ENCODE measurements around the gene RAP1A. TPM values are rescaled to one million over a fixed set of nuclear protein-coding genes. Genes with fewer than 3 reads are reported as not detected.

Gene RAP1A
- total RNA-seq, 1 donor from 2014 or later: 219 TPM

DNA sequence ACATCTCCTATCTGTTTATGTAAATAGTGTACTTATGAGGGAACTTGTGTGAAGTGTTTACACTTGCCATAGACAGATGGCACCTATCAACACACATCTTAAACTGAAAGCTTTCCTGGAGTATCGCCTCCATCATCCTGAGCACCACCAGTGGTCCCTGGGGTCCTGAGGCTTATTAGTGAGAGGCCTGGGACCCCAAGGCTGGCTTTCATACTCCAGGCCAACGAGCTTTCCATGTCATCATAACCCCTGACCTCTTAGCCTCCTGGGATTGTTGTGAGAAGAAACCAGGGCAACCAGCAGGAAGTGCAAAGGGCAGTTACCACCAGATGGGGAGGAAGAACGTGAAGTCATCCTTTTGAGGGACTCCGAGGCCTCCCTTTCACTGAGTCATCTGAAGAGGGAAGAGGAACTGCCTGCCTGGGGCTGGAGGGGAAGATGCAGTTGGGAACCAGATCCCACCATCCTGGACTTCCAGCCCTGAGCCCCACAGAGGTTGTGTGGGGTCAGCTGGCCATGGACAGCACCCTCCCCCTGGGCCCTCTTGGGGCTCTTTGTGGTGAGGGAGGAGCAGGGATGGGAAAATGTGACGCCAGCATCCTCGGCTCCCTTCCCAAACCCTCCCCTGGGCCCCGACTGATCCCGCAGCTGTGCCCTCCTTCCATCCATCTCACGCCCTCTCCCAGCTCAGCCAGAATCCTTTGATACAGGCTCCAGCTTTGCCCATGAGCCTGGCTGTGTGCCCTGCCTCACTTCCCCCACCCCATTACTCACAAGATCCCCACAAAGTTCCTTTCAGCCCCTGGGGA is 113.8 kb downstream of the RAP1A start:
- intact Hi-C loops (cut with micrococcal nuclease): no loop called here
- Mint-ChIP-seq H3K4me1 (ENCODE audit: low read depth) (peaks cover 15% of the 10 kb centered on the region), H3K4me3 (ENCODE audit: low read depth) (no peak overlapping the region), H3K36me3 (ENCODE audit: low read depth) (no peaks in the 10 kb centered on the region), H3K9me3 (no peaks in the 10 kb centered on the region), H3K27ac (peak overlapping the region; percentile 38), H3K27me3 (ENCODE audit: low read depth) (peaks cover 8% of the 10 kb centered on the region)
- DNase-seq (ENCODE audit: low spot score): no peak

DNA sequence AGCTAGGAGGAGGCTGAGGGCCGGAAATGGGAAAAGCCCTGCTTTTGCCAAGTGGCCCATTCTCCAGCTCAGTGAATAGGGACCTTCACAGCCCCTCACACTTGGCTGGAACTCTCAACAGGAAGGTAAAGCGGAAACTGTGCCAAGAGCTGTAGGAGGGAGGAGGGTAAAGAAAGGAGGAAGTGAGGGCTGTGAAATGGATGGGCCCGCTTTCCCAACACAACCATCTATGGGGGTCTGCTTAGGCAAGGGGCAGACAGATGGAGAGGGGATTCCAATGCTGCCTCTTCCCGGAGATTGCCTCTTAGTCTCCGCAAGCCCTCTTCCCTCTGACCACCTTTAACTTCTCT is 114.4 kb downstream of the RAP1A start:
- no peak overlapping the region for H3K4me3 Mint-ChIP-seq (ENCODE audit: low read depth)
- H3K27ac Mint-ChIP-seq: no peak overlapping the region
- no peaks in the 10 kb centered on the region for H3K36me3 Mint-ChIP-seq (ENCODE audit: low read depth)
- H3K9me3 Mint-ChIP-seq: no peaks in the 10 kb centered on the region
- H3K4me1 Mint-ChIP-seq (ENCODE audit: low read depth): peaks cover 17% of the 10 kb centered on the region
- peaks cover 8% of the 10 kb centered on the region for H3K27me3 Mint-ChIP-seq (ENCODE audit: low read depth)
- DNase-seq (ENCODE audit: low spot score): no peak
- intact Hi-C loops (cut with micrococcal nuclease): no loop called here

DNA sequence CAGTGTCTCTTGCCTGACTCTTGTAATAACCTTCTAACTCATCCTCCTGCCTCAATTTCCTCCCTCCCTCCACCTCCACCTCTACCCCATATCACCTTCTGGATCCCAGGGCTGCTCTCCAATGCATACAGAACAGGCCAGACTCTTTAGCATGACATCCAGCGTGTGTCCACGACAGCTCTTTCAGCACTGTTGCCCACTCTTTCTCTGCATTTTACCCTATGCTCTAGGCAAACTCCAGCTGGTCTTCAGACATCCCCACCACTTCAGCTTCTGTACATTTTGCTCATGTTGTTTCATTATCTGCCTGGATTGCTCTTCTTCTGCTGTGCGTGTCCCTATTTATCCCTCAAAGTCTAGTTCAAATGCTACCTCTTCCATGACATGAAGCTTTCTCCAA is 114.8 kb downstream of the RAP1A start:
- DNase-seq (ENCODE audit: low spot score): no peak
- Mint-ChIP-seq H3K9me3 (no peaks in the 10 kb centered on the region), H3K4me3 (ENCODE audit: low read depth) (no peak overlapping the region), H3K27ac (no peak overlapping the region), H3K4me1 (ENCODE audit: low read depth) (peaks cover 17% of the 10 kb centered on the region), H3K27me3 (ENCODE audit: low read depth) (peaks cover 8% of the 10 kb centered on the region), H3K36me3 (ENCODE audit: low read depth) (no peaks in the 10 kb centered on the region)
- intact Hi-C loops (cut with micrococcal nuclease): no loop called here

DNA sequence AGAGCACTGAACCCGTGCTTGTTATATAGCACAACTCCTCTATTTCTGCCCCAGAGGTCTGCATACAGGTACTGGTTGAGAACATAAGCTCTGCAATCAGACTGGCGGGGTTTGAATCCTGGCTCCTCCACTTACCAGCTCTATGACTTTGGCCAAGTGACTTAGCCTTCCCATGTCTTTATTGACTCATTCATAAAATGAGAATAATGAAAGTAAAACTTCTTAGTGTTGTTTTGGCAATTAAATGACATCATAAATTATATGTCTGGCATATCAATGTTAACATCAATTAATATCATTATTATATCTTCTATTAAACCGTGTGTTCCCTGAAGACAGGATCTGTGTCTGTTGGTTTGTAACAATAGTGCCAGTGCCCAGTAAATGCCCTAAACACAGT is 115.3 kb downstream of the RAP1A start:
- no peaks in the 10 kb centered on the region for H3K9me3 Mint-ChIP-seq
- no peak for DNase-seq (ENCODE audit: low spot score)
- no peaks in the 10 kb centered on the region for H3K36me3 Mint-ChIP-seq (ENCODE audit: low read depth)
- no peak overlapping the region for H3K4me3 Mint-ChIP-seq (ENCODE audit: low read depth)
- peaks cover 10% of the 10 kb centered on the region for H3K27me3 Mint-ChIP-seq (ENCODE audit: low read depth)
- peaks cover 20% of the 10 kb centered on the region for H3K4me1 Mint-ChIP-seq (ENCODE audit: low read depth)
- intact Hi-C loops (cut with micrococcal nuclease): loop anchor here (5.0 kb wide), 1 partner anchor 108 kb away; no protein-coding TSS in a partner anchor
- H3K27ac Mint-ChIP-seq: no peak overlapping the region

DNA sequence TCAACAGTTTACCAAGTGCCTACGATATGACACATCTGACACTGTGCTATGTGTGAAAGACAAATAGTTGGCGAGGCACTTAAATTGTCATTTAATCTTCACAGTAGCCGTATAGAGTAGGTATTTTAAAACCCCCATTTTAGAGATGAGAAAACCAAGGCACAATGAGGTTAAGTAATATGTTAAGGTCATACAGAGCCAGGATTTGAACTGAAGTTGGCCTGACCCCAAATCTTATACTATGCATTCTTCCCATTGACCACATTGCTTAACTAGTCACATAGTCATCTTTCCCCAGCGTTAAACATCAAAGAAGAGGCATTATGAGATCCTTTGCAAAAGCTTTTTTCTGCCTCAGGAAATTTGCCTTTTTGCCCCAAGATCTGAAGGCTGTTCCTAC is 115.7 kb downstream of the RAP1A start:
- H3K27me3 Mint-ChIP-seq (ENCODE audit: low read depth): peaks cover 13% of the 10 kb centered on the region
- no peak overlapping the region for H3K27ac Mint-ChIP-seq
- no peak for DNase-seq (ENCODE audit: low spot score)
- peaks cover 22% of the 10 kb centered on the region for H3K4me1 Mint-ChIP-seq (ENCODE audit: low read depth)
- H3K36me3 Mint-ChIP-seq (ENCODE audit: low read depth): no peaks in the 10 kb centered on the region
- no peaks in the 10 kb centered on the region for H3K9me3 Mint-ChIP-seq
- intact Hi-C loops (cut with micrococcal nuclease): loop anchor here (5.0 kb wide), 1 partner anchor 108 kb away; no protein-coding TSS in a partner anchor
- H3K4me3 Mint-ChIP-seq (ENCODE audit: low read depth): no peak overlapping the region

DNA sequence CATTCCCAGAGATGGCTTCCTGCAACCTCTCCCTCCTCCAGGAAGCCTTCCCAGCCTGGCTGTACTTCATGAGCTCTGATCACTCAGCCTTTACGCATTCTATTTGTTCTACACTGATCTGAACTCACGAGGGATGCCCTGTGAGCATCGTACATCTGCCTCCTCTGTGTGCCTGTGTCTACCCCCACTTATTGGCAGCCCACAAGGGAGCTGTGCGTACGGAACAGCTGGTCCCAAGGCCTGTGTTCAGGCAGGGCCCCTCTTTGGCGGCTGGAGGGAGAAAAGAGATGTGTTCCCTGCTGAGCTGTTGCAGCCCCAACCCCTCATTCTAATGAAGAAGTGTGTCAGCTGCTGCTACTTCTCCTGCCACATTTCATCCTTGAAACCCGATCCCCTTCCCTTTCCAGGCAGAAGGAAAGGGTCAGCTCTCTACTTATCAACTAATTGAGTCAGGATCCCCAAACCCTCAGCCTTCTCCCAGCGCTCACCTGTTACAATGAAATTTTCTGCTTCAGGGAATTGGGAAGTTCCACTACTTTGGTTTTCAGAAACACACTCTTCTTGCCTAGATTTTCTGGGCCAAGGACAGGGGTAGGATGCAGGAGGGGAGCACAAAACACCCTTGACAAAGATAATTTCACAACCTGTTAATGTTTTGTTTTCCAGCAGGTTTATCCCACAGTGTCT is 116.4 kb downstream of the RAP1A start:
- DNase-seq (ENCODE audit: low spot score): no peak
- Mint-ChIP-seq H3K27ac (no peak overlapping the region), H3K27me3 (ENCODE audit: low read depth) (peaks cover 19% of the 10 kb centered on the region), H3K9me3 (no peaks in the 10 kb centered on the region), H3K4me3 (ENCODE audit: low read depth) (no peak overlapping the region), H3K4me1 (ENCODE audit: low read depth) (peaks cover 24% of the 10 kb centered on the region), H3K36me3 (ENCODE audit: low read depth) (no peaks in the 10 kb centered on the region)
- intact Hi-C loops (cut with micrococcal nuclease): loop anchor here (5.0 kb wide), 1 partner anchor 109 kb away; no protein-coding TSS in a partner anchor

DNA sequence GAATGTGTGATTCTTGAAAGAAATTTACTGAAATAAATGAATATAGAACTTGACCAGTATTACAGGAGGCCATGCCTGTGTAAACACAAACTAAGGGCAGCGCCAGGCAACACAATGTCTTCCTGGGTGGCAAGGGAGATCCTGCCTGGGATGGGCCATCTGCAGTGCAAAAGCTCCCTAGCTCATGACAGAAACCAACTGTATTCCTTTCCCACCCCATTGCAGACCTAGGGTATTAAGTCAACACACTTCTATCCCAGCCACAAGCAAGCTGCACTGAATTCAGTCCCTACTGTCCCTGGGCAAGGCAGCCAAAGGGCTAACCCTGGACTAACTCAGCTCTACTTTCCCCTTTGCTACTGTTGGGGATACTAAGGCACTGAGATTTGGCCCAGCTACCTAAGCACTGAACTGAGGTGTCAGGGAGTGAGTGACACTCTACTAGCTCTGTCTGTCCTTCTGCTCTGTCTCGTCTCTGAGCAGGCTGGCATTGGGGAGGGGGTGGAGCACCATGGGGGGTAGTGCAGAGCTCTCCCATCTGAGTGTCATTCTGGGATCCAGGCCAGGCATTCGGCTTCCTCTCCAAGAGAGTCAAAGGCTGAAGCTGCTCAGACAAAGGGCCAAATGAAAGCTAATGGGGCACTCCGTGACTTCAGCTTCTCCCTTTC is 117.1 kb downstream of the RAP1A start:
- H3K4me3 Mint-ChIP-seq (ENCODE audit: low read depth): no peak overlapping the region
- H3K27me3 Mint-ChIP-seq (ENCODE audit: low read depth): peaks cover 24% of the 10 kb centered on the region
- DNase-seq (ENCODE audit: low spot score): no peak
- H3K9me3 Mint-ChIP-seq: no peaks in the 10 kb centered on the region
- no peak overlapping the region for H3K27ac Mint-ChIP-seq
- no peaks in the 10 kb centered on the region for H3K36me3 Mint-ChIP-seq (ENCODE audit: low read depth)
- peaks cover 24% of the 10 kb centered on the region for H3K4me1 Mint-ChIP-seq (ENCODE audit: low read depth)
- intact Hi-C loops (cut with micrococcal nuclease): loop anchor here (5.0 kb wide), 1 partner anchor 109 kb away; no protein-coding TSS in a partner anchor

DNA sequence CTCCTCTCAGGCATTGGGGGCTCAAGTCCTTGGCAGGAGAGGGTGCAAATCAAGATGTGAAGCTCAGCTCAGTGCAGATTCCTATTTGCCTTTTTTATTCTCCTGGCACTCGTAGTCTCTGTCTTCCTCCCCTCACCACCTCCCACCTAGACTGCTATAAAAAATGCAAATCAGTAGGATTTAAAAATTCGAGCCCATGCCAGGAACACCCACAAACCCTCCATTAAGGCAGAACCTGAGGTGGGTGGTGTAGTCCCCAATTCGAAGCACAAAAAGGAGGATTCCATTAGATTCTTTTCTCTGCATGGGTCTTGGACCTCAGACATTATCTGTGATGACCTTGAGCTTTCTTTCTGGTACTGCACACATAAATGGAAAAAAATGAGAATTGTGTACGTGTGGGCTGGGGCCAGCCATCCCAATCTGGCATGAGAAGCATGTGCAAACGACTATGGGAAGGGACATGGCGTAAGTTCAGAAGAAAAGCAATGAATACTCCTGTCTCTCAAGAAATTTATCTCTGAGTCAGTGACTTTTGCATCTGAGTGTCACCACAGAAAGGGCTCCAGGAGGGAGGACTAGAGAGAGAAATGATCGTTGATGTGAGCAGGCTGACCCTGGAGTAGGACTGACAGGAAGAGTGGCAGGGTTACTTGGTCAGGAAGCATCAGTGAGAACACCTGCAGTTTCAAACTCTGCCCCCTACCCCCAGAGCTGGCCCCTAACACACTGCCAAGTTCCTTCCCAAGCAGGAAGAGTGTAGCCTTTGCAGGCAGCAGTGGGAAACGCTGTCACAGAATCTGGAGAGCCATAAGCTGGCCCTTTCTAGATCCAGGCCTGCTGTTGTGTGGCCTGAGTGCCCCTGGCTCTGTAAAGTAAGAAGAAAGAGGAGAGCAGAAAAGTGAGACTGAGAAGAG is 117.9 kb downstream of the RAP1A start:
- Mint-ChIP-seq H3K4me1 (ENCODE audit: low read depth) (peaks cover 24% of the 10 kb centered on the region), H3K9me3 (no peaks in the 10 kb centered on the region), H3K27me3 (ENCODE audit: low read depth) (peaks cover 31% of the 10 kb centered on the region), H3K27ac (peak overlapping the region; percentile 32), H3K4me3 (ENCODE audit: low read depth) (peak overlapping the region; percentile 80), H3K36me3 (ENCODE audit: low read depth) (no peaks in the 10 kb centered on the region)
- intact Hi-C loops (cut with micrococcal nuclease): loop anchor here (2.0 to 5.0 kb wide), 3 partner anchors 19 to 231 kb away; no protein-coding TSS in a partner anchor
- no peak for DNase-seq (ENCODE audit: low spot score)

DNA sequence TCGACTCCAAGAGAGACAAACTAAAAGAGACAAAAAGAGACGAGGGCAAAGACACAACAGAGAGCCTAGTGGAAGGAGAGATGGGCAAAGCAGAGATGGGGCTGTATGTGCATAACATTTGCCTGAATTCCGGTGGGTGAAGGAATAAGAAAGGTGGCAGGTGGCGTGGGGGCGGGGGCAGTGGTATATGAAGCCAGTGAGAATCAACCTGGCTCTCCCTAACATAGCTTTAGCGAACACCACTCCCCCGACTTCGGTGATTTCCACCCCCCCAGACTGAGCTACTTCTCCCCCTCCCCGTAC is 118.5 kb downstream of the RAP1A start:
- no peaks in the 10 kb centered on the region for H3K9me3 Mint-ChIP-seq
- peaks cover 22% of the 10 kb centered on the region for H3K4me1 Mint-ChIP-seq (ENCODE audit: low read depth)
- DNase-seq (ENCODE audit: low spot score): no peak
- no peaks in the 10 kb centered on the region for H3K36me3 Mint-ChIP-seq (ENCODE audit: low read depth)
- peak overlapping the region; percentile 80 for H3K4me3 Mint-ChIP-seq (ENCODE audit: low read depth)
- H3K27me3 Mint-ChIP-seq (ENCODE audit: low read depth): peaks cover 34% of the 10 kb centered on the region
- peak overlapping the region; percentile 32 for H3K27ac Mint-ChIP-seq
- intact Hi-C loops (cut with micrococcal nuclease): loop anchor here (2.0 to 5.0 kb wide), 3 partner anchors 19 to 231 kb away; no protein-coding TSS in a partner anchor

DNA sequence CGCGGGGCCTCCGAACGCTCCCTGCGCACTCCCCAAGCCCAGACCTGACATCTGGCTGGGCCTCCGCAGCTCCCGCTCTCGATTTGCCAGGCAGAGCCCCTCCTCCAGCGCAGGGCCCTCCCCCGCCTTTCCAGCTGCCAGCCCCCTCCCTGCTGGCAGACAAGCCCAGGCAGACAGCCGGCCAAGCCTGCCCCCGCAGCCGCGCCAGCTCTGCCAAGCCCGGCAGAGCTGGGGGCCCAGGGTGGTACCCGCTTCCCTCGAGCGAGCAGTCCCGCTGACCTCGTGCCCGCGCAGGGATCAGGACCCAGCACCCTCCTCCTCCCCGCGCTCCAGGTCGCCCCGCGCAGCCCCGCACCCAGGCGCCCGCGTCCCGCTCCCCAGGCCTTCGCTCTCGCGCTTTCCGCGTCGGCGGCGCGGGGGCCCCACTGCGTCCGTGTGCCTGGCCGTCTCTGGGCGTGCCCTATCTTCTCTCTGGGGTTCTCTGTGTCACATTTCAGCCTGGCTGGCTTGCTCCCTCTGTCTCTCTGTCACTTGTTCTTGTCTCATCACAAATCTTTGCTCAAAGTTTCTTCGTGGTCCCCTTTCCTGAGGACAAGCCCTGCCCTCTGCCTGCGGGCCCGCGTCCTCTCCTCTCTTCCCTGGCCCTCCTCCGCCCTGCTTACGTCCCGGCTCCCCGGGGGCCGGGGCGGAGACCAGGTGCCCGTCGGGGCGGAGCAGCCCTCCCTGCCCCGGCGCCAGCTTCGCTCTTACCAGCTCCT is 119.0 kb downstream of the RAP1A start:
- Mint-ChIP-seq H3K36me3 (ENCODE audit: low read depth) (no peaks in the 10 kb centered on the region), H3K4me3 (ENCODE audit: low read depth) (peak overlapping the region; percentile 93), H3K4me1 (ENCODE audit: low read depth) (peaks cover 18% of the 10 kb centered on the region), H3K27ac (peak overlapping the region; percentile 88), H3K27me3 (ENCODE audit: low read depth) (peaks cover 36% of the 10 kb centered on the region), H3K9me3 (no peaks in the 10 kb centered on the region)
- intact Hi-C loops (cut with micrococcal nuclease): loop anchor here (1.0 to 5.0 kb wide), 4 partner anchors 17 to 232 kb away; partner anchors contain the start of gene DDX20
- no peak for DNase-seq (ENCODE audit: low spot score)

DNA sequence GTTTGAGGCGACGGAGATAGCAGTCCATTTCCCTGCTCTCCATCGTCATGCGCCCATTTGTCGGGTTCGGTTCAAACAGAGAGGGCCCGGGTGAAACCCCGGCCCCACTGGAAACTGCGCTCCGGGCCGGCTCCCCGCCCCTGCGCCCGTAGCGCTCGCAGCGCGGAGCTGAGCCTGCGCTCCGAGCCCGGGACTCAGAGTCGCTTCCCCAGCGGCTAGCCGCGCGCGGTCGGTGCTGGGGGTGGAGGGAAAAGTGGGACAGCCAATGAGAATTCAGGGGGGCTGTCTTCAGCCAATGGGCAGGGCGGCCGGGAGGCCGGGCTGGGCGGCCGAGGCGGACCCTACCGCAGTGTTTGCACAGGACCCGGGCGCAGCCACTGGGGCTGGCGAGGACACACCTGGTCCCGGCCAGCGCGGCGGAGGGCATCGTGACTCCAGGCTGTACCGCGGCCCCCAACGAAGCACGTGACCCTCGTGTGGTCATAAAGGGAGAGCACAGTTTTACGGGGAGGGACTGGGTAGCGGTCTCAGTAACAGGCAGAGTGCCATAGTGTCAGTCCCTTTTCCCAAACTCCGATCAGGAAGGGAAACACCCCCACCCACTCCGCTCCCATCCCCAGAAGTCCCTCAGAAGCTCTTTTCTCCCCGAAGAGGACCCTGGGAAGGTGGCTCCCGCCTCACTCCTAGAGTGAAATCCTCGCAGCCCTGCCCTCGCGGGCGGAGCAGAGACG is 119.8 kb downstream of the RAP1A start, which contains the start of gene INKA2:
INKA2 (minus strand) TSS at position 202 of the 731 bp plus-strand sequence; CDS start at position 49, 153 bp downstream.
- peak within 1 kb of the TSS; percentile 93 for H3K4me3 Mint-ChIP-seq (ENCODE audit: low read depth)
- peaks cover 38% of the 10 kb centered on the region for H3K27me3 Mint-ChIP-seq (ENCODE audit: low read depth)
- intact Hi-C loops (cut with micrococcal nuclease): loop anchor here (1.0 to 5.0 kb wide), 4 partner anchors 16 to 233 kb away; partner anchors contain the start of gene DDX20
- DNase-seq (ENCODE audit: low spot score): peak; percentile 80
- no peaks in the 10 kb centered on the region for H3K9me3 Mint-ChIP-seq
- H3K27ac Mint-ChIP-seq: peak within 1 kb of the TSS; percentile 88
- peaks cover 16% of the 10 kb centered on the region for H3K4me1 Mint-ChIP-seq (ENCODE audit: low read depth)
- H3K36me3 Mint-ChIP-seq (ENCODE audit: low read depth): no peaks in the 10 kb centered on the region

All from activated T-helper 2 cell treated with anti-CD3 and anti-CD28 coated beads, Interferon-gamma antibody, Interleukin-2, Interleukin-4, amounts not matched to agents 10 μg/mL and 5 μg/mL and 100 μg/mL, durations not matched to agents 14 hours and 24 hours and 36 hours (primary cell).